ENCODE data around the gene HSPB6.

The HSPB6 gene

GRCh38 chr19:35717665-35718344, 39.0 kb downstream of the HSPB6 start, which contains the start of gene KMT2B:
Gene KMT2B, plus strand, starts transcription at chr19:35718003. Its CDS starts 16 bp downstream, at chr19:35718019.
- H3K9me3 ChIP-seq: no peaks in the 10 kb centered on the region
- H3K27me3 ChIP-seq: no peaks in the 10 kb centered on the region
- H3K36me3 ChIP-seq: peaks cover 24% of the 10 kb centered on the region
- no peaks in the 10 kb centered on the region; the same call in 1 of the 2 replicates for H3K4me1 ChIP-seq
- TF ChIP-seq, protein P1, sequence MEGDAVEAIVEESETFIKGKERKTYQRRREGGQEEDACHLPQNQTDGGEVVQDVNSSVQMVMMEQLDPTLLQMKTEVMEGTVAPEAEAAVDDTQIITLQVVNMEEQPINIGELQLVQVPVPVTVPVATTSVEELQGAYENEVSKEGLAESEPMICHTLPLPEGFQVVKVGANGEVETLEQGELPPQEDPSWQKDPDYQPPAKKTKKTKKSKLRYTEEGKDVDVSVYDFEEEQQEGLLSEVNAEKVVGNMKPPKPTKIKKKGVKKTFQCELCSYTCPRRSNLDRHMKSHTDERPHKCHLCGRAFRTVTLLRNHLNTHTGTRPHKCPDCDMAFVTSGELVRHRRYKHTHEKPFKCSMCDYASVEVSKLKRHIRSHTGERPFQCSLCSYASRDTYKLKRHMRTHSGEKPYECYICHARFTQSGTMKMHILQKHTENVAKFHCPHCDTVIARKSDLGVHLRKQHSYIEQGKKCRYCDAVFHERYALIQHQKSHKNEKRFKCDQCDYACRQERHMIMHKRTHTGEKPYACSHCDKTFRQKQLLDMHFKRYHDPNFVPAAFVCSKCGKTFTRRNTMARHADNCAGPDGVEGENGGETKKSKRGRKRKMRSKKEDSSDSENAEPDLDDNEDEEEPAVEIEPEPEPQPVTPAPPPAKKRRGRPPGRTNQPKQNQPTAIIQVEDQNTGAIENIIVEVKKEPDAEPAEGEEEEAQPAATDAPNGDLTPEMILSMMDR (IDR thresholded peaks at IDR 0.05; ENCODE audit: low read depth, low read length): no peak
- no peak for DNase-seq
- peak within 1 kb of the TSS; percentile 87 for H3K4me3 ChIP-seq (ENCODE audit: low read depth, low read length)

DNA sequence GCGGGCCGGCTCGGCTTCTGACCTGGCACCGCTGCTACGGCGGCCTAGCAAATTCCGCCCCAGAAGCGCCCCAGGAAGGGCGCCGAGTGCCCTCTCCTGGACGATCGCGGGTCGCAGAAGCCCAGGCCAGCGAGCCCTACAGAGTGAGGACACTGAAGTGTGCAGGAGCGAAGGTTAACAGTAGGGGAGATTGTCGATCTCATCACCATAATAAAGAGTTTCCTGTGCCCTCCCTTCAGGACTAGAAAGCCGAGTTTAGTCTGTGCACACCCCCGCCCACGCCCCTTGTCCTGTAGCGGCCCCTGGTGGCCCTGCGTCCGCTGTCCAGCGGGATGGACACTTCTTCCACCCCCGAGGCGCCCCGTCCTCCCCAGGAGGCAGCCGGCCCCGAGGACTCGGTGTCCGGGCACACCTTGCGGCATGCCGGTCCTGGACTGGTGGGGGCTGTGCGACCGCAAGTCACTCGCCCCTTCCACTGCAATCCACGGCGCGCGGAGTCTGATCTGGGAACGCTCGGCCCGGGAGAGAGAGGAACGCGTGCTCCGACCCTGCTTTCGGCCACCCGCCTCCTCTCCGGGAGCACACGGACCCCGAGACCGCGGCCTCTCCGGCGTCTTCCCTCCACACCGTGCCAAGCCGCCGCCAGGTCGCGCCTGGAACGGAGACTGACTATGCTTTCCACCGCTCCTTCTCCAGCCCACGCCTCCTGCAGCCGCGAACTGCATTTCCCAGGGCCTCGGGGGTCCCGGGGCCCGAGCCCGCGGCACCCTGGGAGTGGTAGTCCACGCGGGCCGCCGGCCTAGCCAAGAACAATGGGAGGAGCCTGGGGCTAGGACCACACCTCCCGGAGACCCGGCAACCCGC, 39.8 kb downstream of the HSPB6 start:
- H3K36me3 ChIP-seq: peaks cover 16% of the 10 kb centered on the region
- H3K4me3 ChIP-seq (ENCODE audit: low read depth, low read length): peak overlapping the region; percentile 79
- H3K27me3 ChIP-seq: 0 out of 2 replicates have a peak, but pooled peaks cover 3% of the 10 kb centered on the region
- no peaks in the 10 kb centered on the region for H3K9me3 ChIP-seq
- TF ChIP-seq, protein P1 (IDR thresholded peaks at IDR 0.05; ENCODE audit: low read depth, low read length): peak; percentile 80
- DNase-seq: peak; percentile 98
- H3K4me1 ChIP-seq: no peaks in the 10 kb centered on the region; the same call in 1 of the 2 replicates

GRCh38 chr19:35715981-35716800, 40.6 kb downstream of the HSPB6 start:
- Histone ChIP-seq H3K4me1 (no peaks in the 10 kb centered on the region; the same call in 1 of the 2 replicates), H3K4me3 (ENCODE audit: low read depth, low read length) (peak overlapping the region; percentile 79), H3K9me3 (no peaks in the 10 kb centered on the region), H3K36me3 (peaks cover 10% of the 10 kb centered on the region), H3K27me3 (peaks cover 7% of the 10 kb centered on the region)
- TF ChIP-seq, protein P1 (IDR thresholded peaks at IDR 0.05; ENCODE audit: low read depth, low read length): no peak
- peak; percentile 46 for DNase-seq

GRCh38 chr19:35715355-35715809, 41.4 kb downstream of the HSPB6 start:
- TF ChIP-seq, protein P1 (IDR thresholded peaks at IDR 0.05; ENCODE audit: low read depth, low read length): no peak
- no peaks in the 10 kb centered on the region; the same call in 1 of the 2 replicates for H3K4me1 ChIP-seq
- H3K27me3 ChIP-seq: peaks cover 15% of the 10 kb centered on the region
- H3K36me3 ChIP-seq: peaks cover 8% of the 10 kb centered on the region
- no peak overlapping the region for H3K4me3 ChIP-seq (ENCODE audit: low read depth, low read length)
- DNase-seq: no peak
- H3K9me3 ChIP-seq: no peaks in the 10 kb centered on the region

DNA sequence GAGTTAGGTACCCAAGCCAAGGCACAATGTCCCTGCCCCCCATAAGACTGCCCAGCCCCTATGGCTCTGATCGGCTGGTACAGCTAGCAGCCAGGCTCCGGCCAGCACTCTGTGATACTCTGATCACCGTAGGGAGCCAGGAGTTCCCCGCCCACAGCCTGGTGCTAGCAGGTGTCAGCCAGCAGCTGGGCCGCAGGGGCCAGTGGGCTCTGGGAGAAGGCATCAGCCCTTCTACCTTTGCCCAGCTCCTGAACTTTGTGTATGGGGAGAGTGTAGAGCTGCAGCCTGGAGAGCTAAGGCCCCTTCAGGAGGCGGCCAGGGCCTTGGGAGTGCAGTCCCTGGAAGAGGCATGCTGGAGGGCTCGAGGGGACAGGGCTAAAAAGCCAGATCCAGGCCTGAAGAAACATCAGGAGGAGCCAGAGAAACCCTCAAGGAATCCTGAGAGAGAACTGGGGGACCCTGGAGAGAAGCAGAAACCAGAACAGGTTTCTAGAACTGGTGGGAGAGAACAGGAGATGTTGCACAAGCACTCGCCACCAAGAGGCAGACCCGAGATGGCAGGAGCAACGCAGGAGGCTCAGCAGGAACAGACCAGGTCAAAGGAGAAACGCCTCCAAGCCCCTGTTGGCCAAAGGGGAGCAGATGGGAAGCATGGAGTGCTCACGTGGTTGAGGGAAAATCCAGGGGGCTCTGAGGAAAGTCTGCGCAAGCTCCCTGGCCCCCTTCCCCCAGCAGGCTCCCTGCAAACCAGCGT, 42.1 kb downstream of the HSPB6 start:
- TF ChIP-seq, protein P1 (IDR thresholded peaks at IDR 0.05; ENCODE audit: low read depth, low read length): peak; percentile 22
- H3K27me3 ChIP-seq: peaks cover 18% of the 10 kb centered on the region
- H3K4me3 ChIP-seq (ENCODE audit: low read depth, low read length): no peak overlapping the region
- no peaks in the 10 kb centered on the region; the same call in 1 of the 2 replicates for H3K4me1 ChIP-seq
- DNase-seq: no peak
- peaks cover 3% of the 10 kb centered on the region for H3K36me3 ChIP-seq
- no peaks in the 10 kb centered on the region for H3K9me3 ChIP-seq

Data from BE2C (cell line).